Measurements from ENCODE around the gene ALAD.

GRCh38 chr9:113363336-113363735, 37.7 kb downstream of the ALAD start:
- TF ChIP-seq CTCF (IDR thresholded peaks at IDR 0.05; ENCODE audit: low read depth, low read length, poor library complexity, severe bottlenecking) (no peak), EZH2phosphoT487 (IDR thresholded peaks at IDR 0.05; ENCODE audit: borderline replicate concordance, low read length) (no peak)

Measured in DOHH2 (cell line).